22Rv1 (cell line): ENCODE data around the gene ZFHX3.

Source experiments
- ZFX ChIP-seq: fragments of 450-650 bp; IDR thresholded peaks from 2 replicates; pipeline ENCODE4 v1.6.1; 2017; ENCODE audit warnings: antibody characterized with exemption, borderline replicate concordance
- TF ChIP-seq, protein P1 (sequence below): fragments of 450-650 bp; IDR thresholded peaks from 2 replicates; pipeline ENCODE4 v1.5.1; 2017; ENCODE audit warnings: mild to moderate bottlenecking

- TF ChIP-seq, protein P1, sequence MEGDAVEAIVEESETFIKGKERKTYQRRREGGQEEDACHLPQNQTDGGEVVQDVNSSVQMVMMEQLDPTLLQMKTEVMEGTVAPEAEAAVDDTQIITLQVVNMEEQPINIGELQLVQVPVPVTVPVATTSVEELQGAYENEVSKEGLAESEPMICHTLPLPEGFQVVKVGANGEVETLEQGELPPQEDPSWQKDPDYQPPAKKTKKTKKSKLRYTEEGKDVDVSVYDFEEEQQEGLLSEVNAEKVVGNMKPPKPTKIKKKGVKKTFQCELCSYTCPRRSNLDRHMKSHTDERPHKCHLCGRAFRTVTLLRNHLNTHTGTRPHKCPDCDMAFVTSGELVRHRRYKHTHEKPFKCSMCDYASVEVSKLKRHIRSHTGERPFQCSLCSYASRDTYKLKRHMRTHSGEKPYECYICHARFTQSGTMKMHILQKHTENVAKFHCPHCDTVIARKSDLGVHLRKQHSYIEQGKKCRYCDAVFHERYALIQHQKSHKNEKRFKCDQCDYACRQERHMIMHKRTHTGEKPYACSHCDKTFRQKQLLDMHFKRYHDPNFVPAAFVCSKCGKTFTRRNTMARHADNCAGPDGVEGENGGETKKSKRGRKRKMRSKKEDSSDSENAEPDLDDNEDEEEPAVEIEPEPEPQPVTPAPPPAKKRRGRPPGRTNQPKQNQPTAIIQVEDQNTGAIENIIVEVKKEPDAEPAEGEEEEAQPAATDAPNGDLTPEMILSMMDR: no peak
- no peak for TF ChIP-seq ZFX
Measured at GRCh38 chr16:72947379-72948237, 100.3 kb downstream of the ZFHX3 start.
